HCT116 (cell line): Measurements from ENCODE around the gene CHCHD3. TPM values are rescaled to one million over a fixed set of nuclear protein-coding genes. Genes with fewer than 3 reads are reported as not detected.

Source experiments
- ATAC-seq: fragments of 200-7000 bp; cut with Tn5 transposase; 2 replicates; pipeline ENCODE4 v1.9.1; 2020; ENCODE audit warnings: mild to moderate bottlenecking, moderate library complexity
- BruUV-seq: library from RNA; stranded (reverse); fragments of 400-500 nt; replicated peaks from 2 replicates; lab custom pipeline; 2021; lab: Mats Ljungman, UMichigan
- CTCF ChIA-PET: fragments of 300-600 bp; sonication (Branson Sonifier 250); formaldehyde crosslinking; loops from one replicate; lab custom pipeline; 2021; ENCODE audit warnings: antibody characterized with exemption; lab: Charles Lee
- POLR2A ChIA-PET: fragments of 300-600, 350-600 bp; sonication (Branson Sonifier 250); formaldehyde crosslinking; loops from one replicate; lab custom pipeline; 2021; ENCODE audit warnings: antibody characterized with exemption; lab: Charles Lee
- RAD21 ChIA-PET, 2 experiments: fragments of 300-600 bp; sonication (Branson Sonifier 250); formaldehyde crosslinking; loops; one replicate each; lab custom pipeline; 2023; ENCODE audit warnings: low total read pairs in 2 of 2; ENCODE audit not compliant: uncharacterized antibody in 2 of 2, unreplicated experiment in 2 of 2, low non-redundant PET in 1 of 2; lab: Charles Lee
- DNase-seq: peaks from one replicate; pipeline ENCODE4 v3.0.0-alpha.2; 2010; ENCODE audit warnings: low read depth, low spot score
- H2AFZ ChIP-seq: fragments of 200-600 bp; shearing (Covaris generic), sonication (generic); 2 replicates; pipeline ENCODE4 v1.6.1; 2017; ENCODE audit warnings: low read depth, mixed run types, mixed read lengths, antibody characterized with exemption, low read length; ENCODE audit not compliant: poor library complexity, severe bottlenecking
- H3K27ac ChIP-seq: 2 replicates; pipeline ENCODE4 v1.5.1; 2012; ENCODE audit warnings: low read depth, low read length
- H3K27me3 ChIP-seq: fragments of 200-600 bp; sonication (generic); 2 replicates; pipeline ENCODE4 v1.6.1; 2016; ENCODE audit warnings: mixed run types, low read length, mixed read lengths; ENCODE audit not compliant: insufficient read depth
- H3K36me3 ChIP-seq, 2 experiments: fragments of 200-500 bp in 1 of 2; fragments of 200-600 bp in 1 of 2; sonication (Bioruptor generic) in 1 of 2; sonication (generic) in 1 of 2; 2 replicates each; pipeline versions ENCODE4 v1.5.1 to v1.6.1; 2014 to 2016; ENCODE audit warnings: low read length in 2 of 2, inconsistent platforms in 1 of 2, mixed read lengths in 1 of 2, mixed run types in 1 of 2; ENCODE audit not compliant: insufficient read depth in 2 of 2, control insufficient read depth in 1 of 2
- H3K4me1 ChIP-seq, 2 experiments: fragments of 200-600 bp in 1 of 2; sonication (generic) in 1 of 2; 2 replicates each; pipeline versions ENCODE4 v1.5.1 to v1.6.1; 2012 to 2017; ENCODE audit warnings: low read length in 2 of 2, inconsistent platforms in 1 of 2, mild to moderate bottlenecking in 1 of 2, mixed read lengths in 1 of 2, mixed run types in 1 of 2, moderate library complexity in 1 of 2; ENCODE audit not compliant: insufficient read depth in 2 of 2, control insufficient read depth in 1 of 2
- H3K4me2 ChIP-seq: fragments of 200-600 bp; sonication (generic); 2 replicates; pipeline ENCODE4 v1.6.1; 2017; ENCODE audit warnings: mixed run types, low read length, mixed read lengths
- H3K4me3 ChIP-seq, 2 experiments: fragments of 200-600 bp in 1 of 2; sonication (generic) in 1 of 2; replicated peaks in 1 of 2; 2 replicates each; pipeline ENCODE4 v1.5.1; 2011 to 2016; ENCODE audit warnings: low read length in 2 of 2, control low read depth in 1 of 2, low read depth in 1 of 2, mild to moderate bottlenecking in 1 of 2, mixed read lengths in 1 of 2, mixed run types in 1 of 2
- H3K79me2 ChIP-seq: fragments of 200-600 bp; sonication (generic); 2 replicates; pipeline ENCODE4 v1.6.1; 2017; ENCODE audit warnings: mild to moderate bottlenecking, mixed run types, low read length, moderate library complexity, mixed read lengths; ENCODE audit not compliant: insufficient read depth
- H3K9ac ChIP-seq: fragments of 200-600 bp; sonication (generic); 2 replicates; pipeline ENCODE4 v1.6.1; 2016; ENCODE audit warnings: low read length, mixed read lengths
- H3K9me2 ChIP-seq: fragments of 200-600 bp; sonication (generic), shearing (Covaris generic); 2 replicates; pipeline ENCODE4 v1.6.1; 2017; ENCODE audit warnings: mixed run types, mild to moderate bottlenecking, moderate library complexity; ENCODE audit not compliant: insufficient read depth
- H3K9me3 ChIP-seq, 2 experiments: fragments of 200-500 bp in 1 of 2; fragments of 200-600 bp in 1 of 2; sonication (Bioruptor generic) in 1 of 2; sonication (generic) in 1 of 2; 2 replicates each; pipeline ENCODE4 v1.6.1; 2014 to 2017; ENCODE audit warnings: low read length in 2 of 2, mixed read lengths in 2 of 2, inconsistent platforms in 1 of 2, low read depth in 1 of 2, mild to moderate bottlenecking in 1 of 2, mixed run types in 1 of 2, moderate library complexity in 1 of 2; ENCODE audit not compliant: control insufficient read depth in 1 of 2, insufficient read depth in 1 of 2
- H4K20me1 ChIP-seq: fragments of 200-600 bp; sonication (generic), shearing (Covaris generic); 2 replicates; pipeline ENCODE4 v1.6.1; 2017; ENCODE audit warnings: mixed run types, mild to moderate bottlenecking, moderate library complexity; ENCODE audit not compliant: insufficient read depth
- CBX3 ChIP-seq: IDR thresholded peaks from 2 replicates; pipeline ENCODE4 v1.6.1; 2012; ENCODE audit warnings: low read depth
- CEBPB ChIP-seq: IDR thresholded peaks from 2 replicates; pipeline ENCODE4 v1.6.1; 2012; ENCODE audit warnings: low read depth
- EGR1 ChIP-seq: IDR thresholded peaks from 2 replicates; pipeline ENCODE4 v1.6.1; 2012; ENCODE audit warnings: low read depth
- EZH2 ChIP-seq: fragments of 200-600 bp; sonication (generic); IDR thresholded peaks from 2 replicates; pipeline ENCODE4 v1.6.1; 2017; ENCODE audit warnings: antibody characterized with exemption, mixed run types
- EZH2phosphoT487 ChIP-seq: fragments of 200-600 bp; IDR thresholded peaks from 2 replicates; pipeline ENCODE4 v1.6.1; 2018; ENCODE audit warnings: antibody characterized with exemption, borderline replicate concordance
- JUND ChIP-seq: IDR thresholded peaks from 2 replicates; pipeline ENCODE4 v1.6.1; 2012
- RAD21 ChIP-seq: IDR thresholded peaks from 2 replicates; pipeline ENCODE4 v1.6.1; 2012; ENCODE audit warnings: low read depth, mild to moderate bottlenecking
- SIN3A ChIP-seq: IDR thresholded peaks from 2 replicates; pipeline ENCODE4 v1.6.1; 2012; ENCODE audit warnings: low read depth
- SP1 ChIP-seq: IDR thresholded peaks from 2 replicates; pipeline ENCODE4 v1.6.1; 2012; ENCODE audit warnings: low read depth
- SRF ChIP-seq: IDR thresholded peaks from 2 replicates; pipeline ENCODE4 v1.6.1; 2012; ENCODE audit warnings: low read depth
- YY1 ChIP-seq: IDR thresholded peaks from 2 replicates; pipeline ENCODE4 v1.6.1; 2011; ENCODE audit warnings: low read length, low read depth, moderate library complexity, mild to moderate bottlenecking; ENCODE audit not compliant: insufficient replicate concordance; ENCODE audit errors: extremely low read depth
- ZFX ChIP-seq: fragments of 450-650 bp; IDR thresholded peaks from 2 replicates; pipeline ENCODE4 v1.6.1; 2017
- intact Hi-C: fragments of 100-400 bp; cut with micrococcal nuclease; formaldehyde crosslinking; loops from 2 replicates; pipeline ENCODE4 v1.10.0; 2022
- total RNA-seq: library from RNA; stranded (reverse); gene quantifications from one replicate; pipeline ENCODE4 v1.2.1, GENCODE V29; 2021; ENCODE audit not compliant: unreplicated experiment
- TF ChIP-seq, protein P1 (sequence below): IDR thresholded peaks from 2 replicates; pipeline ENCODE4 v1.6.1; 2012; ENCODE audit warnings: low read depth
- TF ChIP-seq, protein P2 (sequence below): IDR thresholded peaks from 2 replicates; pipeline ENCODE4 v1.6.1; 2012
- TF ChIP-seq, protein P3 (sequence below): IDR thresholded peaks from 2 replicates; pipeline ENCODE4 v1.6.1; 2012
- TF ChIP-seq, protein P4 (sequence below), 3 experiments: fragments of 200-600 bp in 1 of 3; sonication (generic) in 1 of 3; IDR thresholded peaks in 2 of 3; conservative IDR thresholded peaks in 1 of 3; 2 replicates each; pipeline ENCODE4 v1.5.1; 2012 to 2017; ENCODE audit warnings: low read depth in 2 of 3, low read length in 2 of 3, antibody characterized with exemption in 1 of 3, borderline replicate concordance in 1 of 3, control low read depth in 1 of 3, mild to moderate bottlenecking in 1 of 3, mixed read lengths in 1 of 3, mixed run types in 1 of 3, moderate library complexity in 1 of 3; ENCODE audit not compliant: insufficient read depth in 1 of 3

CHCHD3 gene
- total RNA-seq, 1 experiment from 2014 or later, result 73.5 TPM

DNA sequence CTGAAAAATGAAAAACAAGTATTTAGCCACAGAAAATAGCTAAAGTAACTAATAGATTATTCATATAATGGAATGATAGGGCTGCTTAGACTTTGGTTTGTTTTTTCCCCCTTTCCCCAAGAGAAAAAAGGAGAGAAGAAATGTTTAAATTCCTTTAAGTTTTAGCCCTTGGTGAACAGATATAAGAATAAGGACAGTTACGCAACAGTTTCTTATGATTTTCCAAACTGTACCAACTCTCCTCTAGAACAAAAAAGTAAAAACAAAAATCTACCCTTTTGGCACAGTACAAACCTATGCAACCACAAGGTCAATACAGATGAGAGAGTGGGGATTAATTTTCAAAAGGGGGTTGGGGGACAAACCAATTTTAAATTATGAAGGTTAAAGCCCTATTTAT, 227.7 kb downstream of the CHCHD3 start:
- no TSS peak for BruUV-seq
- no peak overlapping the region for H3K27ac ChIP-seq
- no peak for DNase-seq
- ChIA-PET POLR2A (no interaction called here), CTCF (no interaction called here), RAD21 (no interaction called here)
- no peak for ATAC-seq
- intact Hi-C loops, result no loop called here
- no peak overlapping the region for H2AFZ ChIP-seq
- H3K9ac ChIP-seq, result no peak overlapping the region
- H3K4me1 ChIP-seq, result no peaks in the 10 kb centered on the region
- H3K4me2 ChIP-seq, result no peak overlapping the region
- H4K20me1 ChIP-seq, result peaks cover 10% of the 10 kb centered on the region; the same call in 1 of the 2 replicates
- H3K36me3 ChIP-seq, result no peaks in the 10 kb centered on the region
- no peaks in the 10 kb centered on the region for H3K9me2 ChIP-seq
- no peak overlapping the region for H3K4me3 ChIP-seq
- H3K9me3 ChIP-seq, result no peaks in the 10 kb centered on the region
- no peaks in the 10 kb centered on the region for H3K27me3 ChIP-seq
- TF ChIP-seq RAD21 (no peak), EGR1 (no peak), ZFX (no peak), CEBPB (no peak), SRF (no peak), EZH2 (no peak), EZH2phosphoT487 (no peak), JUND (no peak), SIN3A (no peak), CBX3 (no peak), YY1 (no peak), SP1 (no peak)
- TF ChIP-seq, protein P1, sequence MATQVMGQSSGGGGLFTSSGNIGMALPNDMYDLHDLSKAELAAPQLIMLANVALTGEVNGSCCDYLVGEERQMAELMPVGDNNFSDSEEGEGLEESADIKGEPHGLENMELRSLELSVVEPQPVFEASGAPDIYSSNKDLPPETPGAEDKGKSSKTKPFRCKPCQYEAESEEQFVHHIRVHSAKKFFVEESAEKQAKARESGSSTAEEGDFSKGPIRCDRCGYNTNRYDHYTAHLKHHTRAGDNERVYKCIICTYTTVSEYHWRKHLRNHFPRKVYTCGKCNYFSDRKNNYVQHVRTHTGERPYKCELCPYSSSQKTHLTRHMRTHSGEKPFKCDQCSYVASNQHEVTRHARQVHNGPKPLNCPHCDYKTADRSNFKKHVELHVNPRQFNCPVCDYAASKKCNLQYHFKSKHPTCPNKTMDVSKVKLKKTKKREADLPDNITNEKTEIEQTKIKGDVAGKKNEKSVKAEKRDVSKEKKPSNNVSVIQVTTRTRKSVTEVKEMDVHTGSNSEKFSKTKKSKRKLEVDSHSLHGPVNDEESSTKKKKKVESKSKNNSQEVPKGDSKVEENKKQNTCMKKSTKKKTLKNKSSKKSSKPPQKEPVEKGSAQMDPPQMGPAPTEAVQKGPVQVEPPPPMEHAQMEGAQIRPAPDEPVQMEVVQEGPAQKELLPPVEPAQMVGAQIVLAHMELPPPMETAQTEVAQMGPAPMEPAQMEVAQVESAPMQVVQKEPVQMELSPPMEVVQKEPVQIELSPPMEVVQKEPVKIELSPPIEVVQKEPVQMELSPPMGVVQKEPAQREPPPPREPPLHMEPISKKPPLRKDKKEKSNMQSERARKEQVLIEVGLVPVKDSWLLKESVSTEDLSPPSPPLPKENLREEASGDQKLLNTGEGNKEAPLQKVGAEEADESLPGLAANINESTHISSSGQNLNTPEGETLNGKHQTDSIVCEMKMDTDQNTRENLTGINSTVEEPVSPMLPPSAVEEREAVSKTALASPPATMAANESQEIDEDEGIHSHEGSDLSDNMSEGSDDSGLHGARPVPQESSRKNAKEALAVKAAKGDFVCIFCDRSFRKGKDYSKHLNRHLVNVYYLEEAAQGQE, result no peak
- TF ChIP-seq, protein P2, sequence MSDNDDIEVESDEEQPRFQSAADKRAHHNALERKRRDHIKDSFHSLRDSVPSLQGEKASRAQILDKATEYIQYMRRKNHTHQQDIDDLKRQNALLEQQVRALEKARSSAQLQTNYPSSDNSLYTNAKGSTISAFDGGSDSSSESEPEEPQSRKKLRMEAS, result no peak
- TF ChIP-seq, protein P3, sequence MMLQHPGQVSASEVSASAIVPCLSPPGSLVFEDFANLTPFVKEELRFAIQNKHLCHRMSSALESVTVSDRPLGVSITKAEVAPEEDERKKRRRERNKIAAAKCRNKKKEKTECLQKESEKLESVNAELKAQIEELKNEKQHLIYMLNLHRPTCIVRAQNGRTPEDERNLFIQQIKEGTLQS, result no peak
- TF ChIP-seq, protein P4, sequence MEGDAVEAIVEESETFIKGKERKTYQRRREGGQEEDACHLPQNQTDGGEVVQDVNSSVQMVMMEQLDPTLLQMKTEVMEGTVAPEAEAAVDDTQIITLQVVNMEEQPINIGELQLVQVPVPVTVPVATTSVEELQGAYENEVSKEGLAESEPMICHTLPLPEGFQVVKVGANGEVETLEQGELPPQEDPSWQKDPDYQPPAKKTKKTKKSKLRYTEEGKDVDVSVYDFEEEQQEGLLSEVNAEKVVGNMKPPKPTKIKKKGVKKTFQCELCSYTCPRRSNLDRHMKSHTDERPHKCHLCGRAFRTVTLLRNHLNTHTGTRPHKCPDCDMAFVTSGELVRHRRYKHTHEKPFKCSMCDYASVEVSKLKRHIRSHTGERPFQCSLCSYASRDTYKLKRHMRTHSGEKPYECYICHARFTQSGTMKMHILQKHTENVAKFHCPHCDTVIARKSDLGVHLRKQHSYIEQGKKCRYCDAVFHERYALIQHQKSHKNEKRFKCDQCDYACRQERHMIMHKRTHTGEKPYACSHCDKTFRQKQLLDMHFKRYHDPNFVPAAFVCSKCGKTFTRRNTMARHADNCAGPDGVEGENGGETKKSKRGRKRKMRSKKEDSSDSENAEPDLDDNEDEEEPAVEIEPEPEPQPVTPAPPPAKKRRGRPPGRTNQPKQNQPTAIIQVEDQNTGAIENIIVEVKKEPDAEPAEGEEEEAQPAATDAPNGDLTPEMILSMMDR (IDR thresholded peaks at IDR 0.05 in 2 of 3, conservative IDR thresholded peaks at IDR 0.05 in 1 of 3; ENCODE audit: borderline replicate concordance in 1 of 3, insufficient read depth in 1 of 3, low read depth in 2 of 3, low read length in 2 of 3), result no peak
- H3K79me2 ChIP-seq, result no peaks in the 10 kb centered on the region
